ENCODE data around the gene TTC31.

The TTC31 gene

GRCh38 chr2:74488643-74489481 lies 6.0 kb downstream of the TTC31 start:
- no peak for DNase-seq

GRCh38 chr2:74489906-74490305 lies 7.0 kb downstream of the TTC31 start:
- no peak for DNase-seq

GRCh38 chr2:74491648-74492544 lies 9.0 kb downstream of the TTC31 start:
- DNase-seq = no peak

- no peak for DNase-seq
These were observed 10.7 kb downstream of the TTC31 start for GRCh38 chr2:74493546-74493945.

GRCh38 chr2:74495440-74495839 lies 12.6 kb downstream of the TTC31 start:
- DNase-seq = no peak

GRCh38 chr2:74496997-74497776 lies 14.3 kb downstream of the TTC31 start:
- no peak for DNase-seq

- no peak for DNase-seq
These were observed 15.1 kb downstream of the TTC31 start for GRCh38 chr2:74497777-74498499.

GRCh38 chr2:74498500-74499266 lies 15.8 kb downstream of the TTC31 start:
- no peak for DNase-seq

GRCh38 chr2:74499267-74499939 lies 16.5 kb downstream of the TTC31 start, which contains the start of gene LBX2:
TSS of gene LBX2 (minus strand) at chr2:74499603. CDS start at chr2:74499537, 66 bp downstream.
- peak; percentile 16 for DNase-seq

- no peak for DNase-seq
These were observed 17.2 kb downstream of the TTC31 start for GRCh38 chr2:74499940-74500577.

GRCh38 chr2:74500578-74500946 lies 17.7 kb downstream of the TTC31 start:
- DNase-seq = no peak

- DNase-seq = no peak
These were observed 18.6 kb downstream of the TTC31 start for GRCh38 chr2:74501335-74502071.

GRCh38 chr2:74502147-74502719 lies 19.4 kb downstream of the TTC31 start:
- DNase-seq = no peak

- no peak for DNase-seq
These were observed 20.0 kb downstream of the TTC31 start for GRCh38 chr2:74502720-74503505.

GRCh38 chr2:74503506-74504475 lies 20.9 kb downstream of the TTC31 start:
- DNase-seq = no peak

GRCh38 chr2:74504591-74504990 lies 21.7 kb downstream of the TTC31 start:
- DNase-seq = no peak
